ENCODE results near the gene SH3GL1. TPM values are rescaled to one million over a fixed set of nuclear protein-coding genes. Genes with fewer than 3 reads are reported as not detected.
A peak's percentile ranks its signal among the peaks of the same experiment; 100 is the strongest.

SH3GL1 gene
- total and polyA plus RNA-seq, 2 experiments from 2014 or later: 73.1 to 89.5 TPM

DNA sequence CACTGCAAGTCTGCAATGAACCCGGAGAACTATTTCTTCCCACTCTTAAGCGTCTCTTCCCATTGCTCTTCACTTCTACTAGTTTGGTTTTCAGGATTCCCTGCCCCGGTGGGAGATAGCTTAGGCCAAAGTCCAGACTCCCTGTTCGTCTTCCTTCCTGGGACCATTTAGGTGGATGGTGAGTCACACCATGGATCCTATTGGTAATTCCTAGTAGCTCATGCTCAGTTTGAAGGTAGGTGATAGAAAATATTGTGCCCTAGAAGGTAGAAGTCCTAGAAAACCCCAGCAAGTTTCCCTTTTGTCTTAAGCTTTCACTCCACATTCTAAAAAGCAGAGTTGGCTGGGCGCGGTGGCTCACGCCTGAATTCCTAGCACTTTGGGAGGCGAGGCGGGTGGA, 15.9 kb upstream of the SH3GL1 start (continued):
- TF ChIP-seq NANOG (IDR thresholded peaks at IDR 0.05; ENCODE audit: borderline replicate concordance) (no peak), STAT1 (IDR thresholded peaks at IDR 0.05; ENCODE audit: unreplicated experiment) (no peak), ZNF114 (CRISPR knock-in tag; IDR thresholded peaks at IDR 0.05) (no peak), JUNB (IDR thresholded peaks at IDR 0.05; ENCODE audit: unreplicated experiment) (no peak), ZNF331 (CRISPR knock-in tag; IDR thresholded peaks at IDR 0.05; ENCODE audit: low read depth) (no peak), POLR2AphosphoS5 (IDR thresholded peaks at IDR 0.05; ENCODE audit: low read depth) (no peak), EZH2 (IDR thresholded peaks at IDR 0.05; ENCODE audit: low read depth, unreplicated experiment) (no peak)
- TF ChIP-seq, protein P1, sequence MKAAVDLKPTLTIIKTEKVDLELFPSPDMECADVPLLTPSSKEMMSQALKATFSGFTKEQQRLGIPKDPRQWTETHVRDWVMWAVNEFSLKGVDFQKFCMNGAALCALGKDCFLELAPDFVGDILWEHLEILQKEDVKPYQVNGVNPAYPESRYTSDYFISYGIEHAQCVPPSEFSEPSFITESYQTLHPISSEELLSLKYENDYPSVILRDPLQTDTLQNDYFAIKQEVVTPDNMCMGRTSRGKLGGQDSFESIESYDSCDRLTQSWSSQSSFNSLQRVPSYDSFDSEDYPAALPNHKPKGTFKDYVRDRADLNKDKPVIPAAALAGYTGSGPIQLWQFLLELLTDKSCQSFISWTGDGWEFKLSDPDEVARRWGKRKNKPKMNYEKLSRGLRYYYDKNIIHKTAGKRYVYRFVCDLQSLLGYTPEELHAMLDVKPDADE (IDR thresholded peaks at IDR 0.05): no peak

GRCh38 chr19:4415352-4415751, 15.0 kb upstream of the SH3GL1 start:
- Histone ChIP-seq H3F3A (replicated peaks; ENCODE audit: low read depth) (peaks cover 13% of the 10 kb centered on the region; the same call in 1 of the 2 replicates), H3K36me3 (ENCODE audit: insufficient read depth) (peaks cover 78% of the 10 kb centered on the region), H3K27me3 (ENCODE audit: insufficient read depth) (no peaks in the 10 kb centered on the region), H4K20me1 (replicated peaks; ENCODE audit: insufficient read depth) (peaks cover 48% of the 10 kb centered on the region), H3K9me2 (ENCODE audit: insufficient read depth) (no peaks in the 10 kb centered on the region), H3K27ac (ENCODE audit: low read depth) (peak overlapping the region; percentile 85), H3K4me2 (peak overlapping the region; percentile 25; the same call in 1 of the 2 replicates), H3K4me3 (no peak overlapping the region), H3K79me2 (replicated peaks; ENCODE audit: insufficient read depth) (peaks cover 100% of the 10 kb centered on the region), H3K4me1 (ENCODE audit: insufficient read depth) (peaks cover 36% of the 10 kb centered on the region), H2AFZ (no peak overlapping the region)
- Mint-ChIP-seq H3K27me3 (ENCODE audit: insufficient read depth, low read depth, poor library complexity) (peaks cover 2% of the 10 kb centered on the region), H3K36me3 (ENCODE audit: low read depth) (peaks cover 96% of the 10 kb centered on the region), H3K4me1 (peaks cover 41% of the 10 kb centered on the region), H3K9me3 (no peaks in the 10 kb centered on the region), H3K4me3 (peak overlapping the region; percentile 55), H3K27ac (peak overlapping the region; percentile 91)
- ATAC-seq (peak; percentile 82), DNase-seq (ENCODE audit: low spot score) (peak; percentile 57)
- TF ChIP-seq, protein P1 (IDR thresholded peaks at IDR 0.05): no peak
- TF ChIP-seq STAT1 (IDR thresholded peaks at IDR 0.05; ENCODE audit: unreplicated experiment): no peak
- TF ChIP-seq ZNF462 (CRISPR knock-in tag; IDR thresholded peaks at IDR 0.05): no peak
